Measurements from ENCODE around the gene RPS4Y1. TPM values are rescaled to one million over a fixed set of nuclear protein-coding genes. Genes with fewer than 3 reads are reported as not detected.

RPS4Y1 gene
- total RNA-seq, 2 donors from 2014 or later, result 249 to 332 TPM

DNA sequence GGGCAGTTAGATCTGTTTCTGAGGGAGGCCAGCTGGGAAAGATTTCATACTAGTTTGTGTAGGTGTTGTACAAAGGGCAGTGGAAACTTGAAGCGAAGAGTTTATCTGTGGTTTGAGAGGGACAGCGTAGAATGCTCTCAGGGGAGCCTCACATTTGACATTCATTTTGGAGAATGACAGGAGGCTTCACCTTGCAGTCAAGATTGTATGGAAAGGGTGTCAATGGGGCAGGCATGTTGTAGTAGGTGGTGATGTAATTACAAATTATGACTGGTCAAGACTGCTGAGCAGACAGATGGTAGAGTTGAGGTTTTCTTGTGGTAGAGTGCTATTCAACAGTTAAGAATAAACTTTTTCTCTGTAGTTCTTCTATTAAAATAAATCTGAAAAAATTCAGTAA is 7.0 kb downstream of the RPS4Y1 start:
- no peak overlapping the region for H3K27ac ChIP-seq
- no peaks in the 10 kb centered on the region for H3K27me3 ChIP-seq (replicated peaks; ENCODE audit: insufficient read depth)
- TF ChIP-seq, protein P1, sequence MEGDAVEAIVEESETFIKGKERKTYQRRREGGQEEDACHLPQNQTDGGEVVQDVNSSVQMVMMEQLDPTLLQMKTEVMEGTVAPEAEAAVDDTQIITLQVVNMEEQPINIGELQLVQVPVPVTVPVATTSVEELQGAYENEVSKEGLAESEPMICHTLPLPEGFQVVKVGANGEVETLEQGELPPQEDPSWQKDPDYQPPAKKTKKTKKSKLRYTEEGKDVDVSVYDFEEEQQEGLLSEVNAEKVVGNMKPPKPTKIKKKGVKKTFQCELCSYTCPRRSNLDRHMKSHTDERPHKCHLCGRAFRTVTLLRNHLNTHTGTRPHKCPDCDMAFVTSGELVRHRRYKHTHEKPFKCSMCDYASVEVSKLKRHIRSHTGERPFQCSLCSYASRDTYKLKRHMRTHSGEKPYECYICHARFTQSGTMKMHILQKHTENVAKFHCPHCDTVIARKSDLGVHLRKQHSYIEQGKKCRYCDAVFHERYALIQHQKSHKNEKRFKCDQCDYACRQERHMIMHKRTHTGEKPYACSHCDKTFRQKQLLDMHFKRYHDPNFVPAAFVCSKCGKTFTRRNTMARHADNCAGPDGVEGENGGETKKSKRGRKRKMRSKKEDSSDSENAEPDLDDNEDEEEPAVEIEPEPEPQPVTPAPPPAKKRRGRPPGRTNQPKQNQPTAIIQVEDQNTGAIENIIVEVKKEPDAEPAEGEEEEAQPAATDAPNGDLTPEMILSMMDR (IDR thresholded peaks at IDR 0.05), result no peak
- TF ChIP-seq POLR2AphosphoS5 (IDR thresholded peaks at IDR 0.05) (no peak), POLR2A (IDR thresholded peaks at IDR 0.05) (no peak)
- 97% methylated on average over 2 of the region's 2 CpGs for WGBS
- DNase-seq (ENCODE audit: low spot score), result no peak
- intact Hi-C loops (cut with DNase I), result loop anchor here (10.0 kb wide), 1 partner anchor 86 kb away; the partner anchor contains the start of gene ZFY
- no peaks in the 10 kb centered on the region for H3K4me1 ChIP-seq (replicated peaks)
- H3K36me3 ChIP-seq, result no peaks in the 10 kb centered on the region
- H3K9me3 ChIP-seq, result no peaks in the 10 kb centered on the region
- H3K4me3 ChIP-seq, result no peak overlapping the region

DNA sequence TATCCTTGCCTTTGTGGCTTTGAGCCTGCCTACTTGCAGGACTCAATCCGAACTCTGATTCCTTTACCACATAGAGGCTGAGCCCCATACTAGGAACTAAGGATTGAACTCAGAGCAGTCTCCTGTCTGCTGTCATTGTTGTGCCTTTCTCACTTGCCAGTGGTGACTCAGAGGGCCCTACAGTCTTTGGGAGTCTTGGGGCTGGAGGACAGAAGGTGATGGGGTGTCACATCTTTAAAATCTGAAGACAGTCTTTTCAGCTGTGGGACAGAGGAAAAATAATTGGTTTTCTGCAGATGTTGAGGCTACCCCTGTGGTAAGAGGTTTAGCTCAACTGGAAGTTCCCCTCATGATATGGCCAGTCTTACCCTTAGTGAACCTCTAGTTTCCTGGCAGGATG is 8.0 kb downstream of the RPS4Y1 start:
- WGBS, result 88% methylated on average over 1 of the region's 1 CpG
- intact Hi-C loops (cut with DNase I), result loop anchor here (10.0 kb wide), 1 partner anchor 85 kb away; the partner anchor contains the start of gene ZFY
- H3K27me3 ChIP-seq (replicated peaks; ENCODE audit: insufficient read depth), result no peaks in the 10 kb centered on the region
- no peaks in the 10 kb centered on the region for H3K4me1 ChIP-seq (replicated peaks)
- H3K4me3 ChIP-seq, result no peak overlapping the region
- H3K36me3 ChIP-seq, result no peaks in the 10 kb centered on the region
- no peak overlapping the region for H3K27ac ChIP-seq
- H3K9me3 ChIP-seq, result no peaks in the 10 kb centered on the region
- DNase-seq (ENCODE audit: low spot score), result no peak
- TF ChIP-seq POLR2AphosphoS5 (IDR thresholded peaks at IDR 0.05) (no peak), POLR2A (IDR thresholded peaks at IDR 0.05) (no peak)
- TF ChIP-seq, protein P1 (IDR thresholded peaks at IDR 0.05), result no peak

DNA sequence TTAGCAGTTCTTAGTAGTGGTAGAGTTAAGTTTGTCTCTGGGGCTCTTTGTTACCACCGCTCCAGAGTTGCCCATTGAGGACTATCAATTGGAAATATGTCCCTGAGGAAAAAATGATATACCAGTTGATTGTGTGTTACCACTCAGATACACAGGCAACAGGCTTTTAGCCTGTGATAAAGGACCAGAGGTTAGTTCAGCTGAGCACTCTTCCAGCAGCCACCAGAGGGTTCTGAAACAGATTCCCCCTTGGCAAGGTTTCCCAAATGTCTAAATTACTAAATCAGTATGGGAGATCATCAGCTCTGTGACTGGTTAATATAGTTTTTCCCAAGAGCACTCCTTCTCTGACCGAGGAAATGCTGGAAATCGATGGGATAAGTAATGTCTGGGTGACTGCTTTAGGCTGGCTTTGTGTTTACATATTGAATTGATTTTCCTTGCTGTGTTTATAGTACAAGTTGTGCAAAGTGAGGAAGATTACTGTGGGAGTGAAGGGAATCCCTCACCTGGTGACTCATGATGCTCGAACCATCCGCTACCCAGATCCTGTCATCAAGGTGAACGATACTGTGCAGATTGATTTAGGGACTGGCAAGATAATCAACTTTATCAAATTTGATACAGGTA is 12.9 kb downstream of the RPS4Y1 start:
- Histone ChIP-seq H3K27ac (no peak overlapping the region), H3K4me3 (no peak overlapping the region), H3K4me1 (replicated peaks) (no peaks in the 10 kb centered on the region), H3K36me3 (no peaks in the 10 kb centered on the region), H3K27me3 (replicated peaks; ENCODE audit: insufficient read depth) (no peaks in the 10 kb centered on the region), H3K9me3 (no peaks in the 10 kb centered on the region)
- DNase-seq (ENCODE audit: low spot score), result no peak
- 97% methylated on average over 6 of the region's 6 CpGs for WGBS
- TF ChIP-seq POLR2AphosphoS5 (IDR thresholded peaks at IDR 0.05), result no peak
- intact Hi-C loops (cut with DNase I), result no loop called here

DNA sequence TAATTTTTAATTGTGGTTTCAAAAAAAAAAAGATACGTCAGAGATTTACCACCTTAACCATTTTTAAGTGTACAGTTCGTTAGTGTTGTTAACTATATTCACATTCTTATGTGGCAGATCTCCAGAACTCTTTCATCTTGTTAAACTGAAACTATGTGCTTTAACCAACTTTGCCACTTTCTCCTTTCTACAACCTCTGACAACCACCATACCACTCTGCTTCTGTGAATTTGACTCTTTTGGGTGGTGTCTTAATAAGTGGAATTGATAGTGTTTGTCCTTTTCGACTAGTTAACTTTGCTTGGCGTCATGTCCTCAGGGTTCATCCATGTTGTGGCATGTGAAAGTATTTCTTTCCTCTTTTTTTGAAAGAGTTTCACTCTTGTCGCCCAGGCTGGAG is 15.7 kb downstream of the RPS4Y1 start:
- Histone ChIP-seq H3K4me3 (no peak overlapping the region), H3K9me3 (no peaks in the 10 kb centered on the region), H3K36me3 (no peaks in the 10 kb centered on the region), H3K4me1 (replicated peaks) (no peaks in the 10 kb centered on the region), H3K27ac (no peak overlapping the region), H3K27me3 (replicated peaks; ENCODE audit: insufficient read depth) (no peaks in the 10 kb centered on the region)
- intact Hi-C loops (cut with DNase I), result no loop called here
- DNase-seq (ENCODE audit: low spot score), result no peak
- WGBS, result 65% methylated on average over 5 of the region's 5 CpGs
- TF ChIP-seq, protein P1 (IDR thresholded peaks at IDR 0.05), result no peak
- TF ChIP-seq POLR2AphosphoS5 (IDR thresholded peaks at IDR 0.05) (no peak), POLR2A (IDR thresholded peaks at IDR 0.05) (no peak)

DNA sequence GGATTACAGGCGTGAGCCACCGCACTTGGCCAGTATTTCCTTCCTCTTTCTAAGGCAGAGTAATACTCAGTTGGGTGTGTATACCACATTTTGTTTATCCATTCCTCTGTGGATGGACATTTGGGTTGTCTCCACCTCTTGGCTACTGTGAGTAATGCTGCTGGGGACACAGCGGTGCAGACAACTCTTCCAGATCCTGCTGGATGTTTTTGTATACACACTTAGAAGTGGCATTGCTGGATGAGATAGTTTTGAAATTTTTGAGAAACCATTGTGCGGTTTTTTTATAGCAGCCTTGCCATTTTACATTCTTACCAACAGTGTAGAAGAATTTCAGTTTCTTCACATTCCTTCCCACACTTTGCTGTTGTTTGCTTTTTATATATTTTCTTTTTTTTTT is 16.3 kb downstream of the RPS4Y1 start:
- Histone ChIP-seq H3K4me3 (no peak overlapping the region), H3K4me1 (replicated peaks) (no peaks in the 10 kb centered on the region), H3K36me3 (no peaks in the 10 kb centered on the region), H3K27ac (no peak overlapping the region), H3K27me3 (replicated peaks; ENCODE audit: insufficient read depth) (no peaks in the 10 kb centered on the region), H3K9me3 (no peaks in the 10 kb centered on the region)
- intact Hi-C loops (cut with DNase I), result no loop called here
- DNase-seq (ENCODE audit: low spot score), result no peak
- TF ChIP-seq POLR2A (IDR thresholded peaks at IDR 0.05), result no peak
- TF ChIP-seq, protein P1 (IDR thresholded peaks at IDR 0.05), result no peak
- TF ChIP-seq POLR2AphosphoS5 (IDR thresholded peaks at IDR 0.05), result no peak
- 98% methylated on average over 4 of the region's 4 CpGs for WGBS

Measured in prostate gland (tissue), 2 donors.